ENCODE data around the gene HSP90AA1. TPM values are rescaled to one million over a fixed set of nuclear protein-coding genes. Genes with fewer than 3 reads are reported as not detected.

Gene HSP90AA1
- total RNA-seq, 1 experiment from 2014 or later: 1,111 TPM

- CTCF ChIA-PET: interaction anchor here (0.6 kb wide), 1 partner anchor 72 kb away, joined by 3 read pairs; no protein-coding TSS in a partner anchor
Observed at GRCh38 chr14:102055181-102055901, 31.5 kb downstream of the HSP90AA1 start.

GRCh38 chr14:102052522-102052921, 34.3 kb downstream of the HSP90AA1 start:
- Mint-ChIP-seq H3K4me1 (ENCODE audit: low read depth, unreplicated experiment) (no peaks in the 10 kb centered on the region), H3K9me3 (ENCODE audit: low read depth, unreplicated experiment) (no peaks in the 10 kb centered on the region), H3K27ac (ENCODE audit: unreplicated experiment) (no peak overlapping the region), H3K27me3 (ENCODE audit: unreplicated experiment) (no peaks in the 10 kb centered on the region), H3K36me3 (ENCODE audit: insufficient read depth, unreplicated experiment) (peaks cover 72% of the 10 kb centered on the region), H3K4me3 (ENCODE audit: low read depth, unreplicated experiment) (no peak overlapping the region)
- no peak for TF ChIP-seq CTCF (IDR thresholded peaks at IDR 0.05; ENCODE audit: unreplicated experiment)
- CTCF ChIA-PET: interaction anchor here (0.5 kb wide), 1 partner anchor 253 kb away, joined by 3 read pairs; the partner anchor contains the start of gene MOK
- DNase-seq: no peak
- intact Hi-C loops (cut with micrococcal nuclease; ENCODE audit: unreplicated experiment): no loop called here
- no TSS peak for BruUV-seq (replicated peaks)

More at GRCh38 chr14:102055181-102055901, 31.5 kb downstream of the HSP90AA1 start:
- TF ChIP-seq CTCF (IDR thresholded peaks at IDR 0.05; ENCODE audit: unreplicated experiment): no peak
- no peaks in the 10 kb centered on the region for H3K27me3 Mint-ChIP-seq (ENCODE audit: unreplicated experiment)
- peaks cover 47% of the 10 kb centered on the region for H3K36me3 Mint-ChIP-seq (ENCODE audit: insufficient read depth, unreplicated experiment)
- DNase-seq: no peak
- peak overlapping the region; percentile 51 for H3K27ac Mint-ChIP-seq (ENCODE audit: unreplicated experiment)
- H3K9me3 Mint-ChIP-seq (ENCODE audit: low read depth, unreplicated experiment): no peaks in the 10 kb centered on the region
- H3K4me1 Mint-ChIP-seq (ENCODE audit: low read depth, unreplicated experiment): no peaks in the 10 kb centered on the region
- intact Hi-C loops (cut with micrococcal nuclease; ENCODE audit: unreplicated experiment): no loop called here
- H3K4me3 Mint-ChIP-seq (ENCODE audit: low read depth, unreplicated experiment): no peak overlapping the region
- BruUV-seq (replicated peaks): no TSS peak

GRCh38 chr14:102050625-102051024, 36.2 kb downstream of the HSP90AA1 start:
- intact Hi-C loops (cut with micrococcal nuclease; ENCODE audit: unreplicated experiment): no loop called here
- CTCF ChIA-PET: interaction anchor here (0.7 kb wide), 1 partner anchor 89 kb away, joined by 3 read pairs; the partner anchor contains the start of gene WDR20
- H3K27me3 Mint-ChIP-seq (ENCODE audit: unreplicated experiment): no peaks in the 10 kb centered on the region
- H3K9me3 Mint-ChIP-seq (ENCODE audit: low read depth, unreplicated experiment): no peaks in the 10 kb centered on the region
- no peak for TF ChIP-seq CTCF (IDR thresholded peaks at IDR 0.05; ENCODE audit: unreplicated experiment)
- BruUV-seq (replicated peaks): no TSS peak
- H3K36me3 Mint-ChIP-seq (ENCODE audit: insufficient read depth, unreplicated experiment): peaks cover 83% of the 10 kb centered on the region
- DNase-seq: no peak
- H3K27ac Mint-ChIP-seq (ENCODE audit: unreplicated experiment): no peak overlapping the region
- no peaks in the 10 kb centered on the region for H3K4me1 Mint-ChIP-seq (ENCODE audit: low read depth, unreplicated experiment)
- no peak overlapping the region for H3K4me3 Mint-ChIP-seq (ENCODE audit: low read depth, unreplicated experiment)

GRCh38 chr14:102050026-102050405, 36.8 kb downstream of the HSP90AA1 start:
- CTCF ChIA-PET: interaction anchor here (0.6 kb wide), 1 partner anchor 13 kb away, joined by 6 read pairs; no protein-coding TSS in a partner anchor
- intact Hi-C loops (cut with micrococcal nuclease; ENCODE audit: unreplicated experiment): no loop called here
- no peaks in the 10 kb centered on the region for H3K4me1 Mint-ChIP-seq (ENCODE audit: low read depth, unreplicated experiment)
- no peak for DNase-seq
- no peak overlapping the region for H3K27ac Mint-ChIP-seq (ENCODE audit: unreplicated experiment)
- BruUV-seq (replicated peaks): TSS peak; percentile 78
- no peak overlapping the region for H3K4me3 Mint-ChIP-seq (ENCODE audit: low read depth, unreplicated experiment)
- no peaks in the 10 kb centered on the region for H3K27me3 Mint-ChIP-seq (ENCODE audit: unreplicated experiment)
- TF ChIP-seq CTCF (IDR thresholded peaks at IDR 0.05; ENCODE audit: unreplicated experiment): no peak
- peaks cover 83% of the 10 kb centered on the region for H3K36me3 Mint-ChIP-seq (ENCODE audit: insufficient read depth, unreplicated experiment)
- H3K9me3 Mint-ChIP-seq (ENCODE audit: low read depth, unreplicated experiment): no peaks in the 10 kb centered on the region
